ENCODE data around the gene FOXP4.

DNA sequence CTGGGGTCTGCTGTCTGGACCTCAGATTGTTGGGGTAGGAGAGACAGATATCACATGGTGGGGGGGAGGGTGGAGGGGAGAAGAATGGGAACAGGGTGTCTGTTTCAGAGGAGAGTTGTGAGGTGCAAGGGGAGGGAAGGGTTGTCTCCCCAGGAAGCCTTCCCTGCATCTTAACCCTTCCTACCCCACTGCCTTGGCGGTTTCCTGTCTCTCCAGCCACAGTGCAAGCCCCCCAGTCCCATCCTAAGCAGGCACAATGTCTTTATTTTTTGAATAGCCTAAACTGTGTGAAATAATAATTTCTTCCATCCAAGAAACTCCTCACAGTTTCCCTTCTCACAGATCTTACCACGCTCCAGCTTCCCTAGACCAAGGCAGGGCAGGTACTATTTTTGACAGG lies 3.5 kb downstream of the FOXP4 start:
- TF ChIP-seq, protein P1, sequence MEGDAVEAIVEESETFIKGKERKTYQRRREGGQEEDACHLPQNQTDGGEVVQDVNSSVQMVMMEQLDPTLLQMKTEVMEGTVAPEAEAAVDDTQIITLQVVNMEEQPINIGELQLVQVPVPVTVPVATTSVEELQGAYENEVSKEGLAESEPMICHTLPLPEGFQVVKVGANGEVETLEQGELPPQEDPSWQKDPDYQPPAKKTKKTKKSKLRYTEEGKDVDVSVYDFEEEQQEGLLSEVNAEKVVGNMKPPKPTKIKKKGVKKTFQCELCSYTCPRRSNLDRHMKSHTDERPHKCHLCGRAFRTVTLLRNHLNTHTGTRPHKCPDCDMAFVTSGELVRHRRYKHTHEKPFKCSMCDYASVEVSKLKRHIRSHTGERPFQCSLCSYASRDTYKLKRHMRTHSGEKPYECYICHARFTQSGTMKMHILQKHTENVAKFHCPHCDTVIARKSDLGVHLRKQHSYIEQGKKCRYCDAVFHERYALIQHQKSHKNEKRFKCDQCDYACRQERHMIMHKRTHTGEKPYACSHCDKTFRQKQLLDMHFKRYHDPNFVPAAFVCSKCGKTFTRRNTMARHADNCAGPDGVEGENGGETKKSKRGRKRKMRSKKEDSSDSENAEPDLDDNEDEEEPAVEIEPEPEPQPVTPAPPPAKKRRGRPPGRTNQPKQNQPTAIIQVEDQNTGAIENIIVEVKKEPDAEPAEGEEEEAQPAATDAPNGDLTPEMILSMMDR (IDR thresholded peaks at IDR 0.05): no peak
- TF ChIP-seq POLR2A (IDR thresholded peaks at IDR 0.05): no peak

Measured in thyroid gland (tissue), 4 donors.